ENCODE data around the gene CFAP91.

CFAP91 gene

DNA sequence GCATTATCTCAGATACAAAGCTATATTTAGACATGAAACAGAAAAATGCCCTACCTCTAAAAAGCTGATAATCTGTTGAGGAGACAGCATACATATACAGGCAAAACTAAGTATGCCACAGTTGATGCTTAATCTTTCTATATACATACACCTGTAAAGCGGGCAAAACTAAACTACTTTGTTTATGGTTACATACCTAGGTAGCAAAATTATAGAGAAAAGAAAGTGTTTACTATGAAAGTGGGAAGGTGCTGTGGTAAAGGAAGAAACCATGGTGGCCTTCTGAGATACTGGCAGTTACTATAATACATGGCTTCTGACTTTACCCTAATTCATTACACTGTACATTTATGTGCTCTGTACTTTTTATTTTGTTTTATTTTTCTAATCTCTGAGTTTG, 43.1 kb downstream of the CFAP91 start:
- no peak for DNase-seq

DNA sequence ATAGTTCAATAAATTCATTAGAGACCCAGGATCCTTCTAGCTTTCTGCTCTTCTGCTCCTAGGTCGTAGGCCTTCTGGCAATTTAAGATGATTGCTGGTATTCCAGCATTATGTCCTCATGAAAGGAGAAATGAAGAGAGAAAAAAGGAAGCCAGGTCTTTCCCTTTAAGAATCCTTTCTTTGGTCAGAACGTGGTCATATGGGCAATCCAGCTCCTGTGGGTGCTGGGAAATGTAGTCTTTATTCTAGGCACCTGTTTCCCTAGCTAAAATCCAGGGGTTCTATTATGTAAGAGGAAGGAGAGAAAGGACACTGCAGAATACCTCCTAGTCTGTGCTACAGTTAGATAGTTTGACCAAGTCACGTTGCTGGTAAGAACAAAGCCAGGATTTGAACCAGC, 43.6 kb downstream of the CFAP91 start:
- no peak for DNase-seq

- no peak for DNase-seq
Observed at GRCh38 chr3:119747357-119747756, 44.5 kb downstream of the CFAP91 start.

DNA sequence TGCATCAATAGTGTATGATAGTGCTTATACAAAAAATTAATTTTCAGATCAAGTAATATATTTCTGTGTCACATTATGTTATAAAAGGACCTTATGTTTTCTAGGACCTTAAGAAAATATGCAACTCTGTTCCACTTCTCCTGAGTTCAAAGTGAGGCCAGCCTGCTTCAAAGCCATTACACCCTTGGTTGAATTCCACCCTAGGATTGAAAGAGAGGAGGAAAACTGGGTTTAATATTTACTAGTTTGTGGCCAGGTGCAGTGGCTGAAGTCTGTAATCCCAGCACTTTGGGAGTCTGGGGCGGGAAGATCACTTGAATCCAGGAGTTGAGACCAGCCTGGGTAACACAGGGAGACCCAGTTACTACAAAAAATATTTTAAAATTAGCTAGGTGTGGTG, 46.2 kb downstream of the CFAP91 start:
- DNase-seq, result no peak

- DNase-seq, result no peak
Observed at GRCh38 chr3:119751423-119751822, 48.6 kb downstream of the CFAP91 start.
